Measurements from ENCODE around the gene YIPF5.
A peak's percentile ranks its signal among the peaks of the same experiment; 100 is the strongest.

YIPF5 gene

GRCh38 chr5:144191998-144192397 is 21.5 kb upstream of the YIPF5 start:
- Histone ChIP-seq H3K27me3 (replicated peaks; ENCODE audit: control insufficient read depth, insufficient read depth, low read length) (no peaks in the 10 kb centered on the region), H3K36me3 (ENCODE audit: control insufficient read depth, insufficient read depth, low read length) (no peaks in the 10 kb centered on the region), H3K4me3 (replicated peaks; ENCODE audit: low read depth, low read length) (no peak overlapping the region; the same call in 1 of the 2 replicates)
- DNase-seq (ENCODE audit: extremely low read depth, insufficient read length) = peak; percentile 48
- peak; percentile 63 for TF ChIP-seq CTCF (IDR thresholded peaks at IDR 0.05; ENCODE audit: insufficient read depth, low read length, poor library complexity, severe bottlenecking)

- TF ChIP-seq CTCF (IDR thresholded peaks at IDR 0.05; ENCODE audit: insufficient read depth, low read length, poor library complexity, severe bottlenecking) = no peak
- no peak overlapping the region; the same call in 1 of the 2 replicates for H3K4me3 ChIP-seq (replicated peaks; ENCODE audit: low read depth, low read length)
- H3K36me3 ChIP-seq (ENCODE audit: control insufficient read depth, insufficient read depth, low read length) = no peaks in the 10 kb centered on the region
- no peak for DNase-seq (ENCODE audit: extremely low read depth, insufficient read length)
- H3K27me3 ChIP-seq (replicated peaks; ENCODE audit: control insufficient read depth, insufficient read depth, low read length) = no peaks in the 10 kb centered on the region
These were observed 21.1 kb upstream of the YIPF5 start for GRCh38 chr5:144191531-144191930.

GRCh38 chr5:144189800-144190429 is 19.5 kb upstream of the YIPF5 start:
- H3K36me3 ChIP-seq (ENCODE audit: control insufficient read depth, insufficient read depth, low read length) = no peaks in the 10 kb centered on the region
- TF ChIP-seq CTCF (IDR thresholded peaks at IDR 0.05; ENCODE audit: insufficient read depth, low read length, poor library complexity, severe bottlenecking) = no peak
- H3K27me3 ChIP-seq (replicated peaks; ENCODE audit: control insufficient read depth, insufficient read depth, low read length) = no peaks in the 10 kb centered on the region
- no peak for DNase-seq (ENCODE audit: extremely low read depth, insufficient read length)
- no peak overlapping the region; the same call in 1 of the 2 replicates for H3K4me3 ChIP-seq (replicated peaks; ENCODE audit: low read depth, low read length)

GRCh38 chr5:144187699-144188294 is 17.3 kb upstream of the YIPF5 start:
- no peak for TF ChIP-seq CTCF (IDR thresholded peaks at IDR 0.05; ENCODE audit: insufficient read depth, low read length, poor library complexity, severe bottlenecking)
- peak; percentile 36 for DNase-seq (ENCODE audit: extremely low read depth, insufficient read length)
- no peak overlapping the region for H3K4me3 ChIP-seq (replicated peaks; ENCODE audit: low read depth, low read length)
- H3K36me3 ChIP-seq (ENCODE audit: control insufficient read depth, insufficient read depth, low read length) = no peaks in the 10 kb centered on the region
- no peaks in the 10 kb centered on the region for H3K27me3 ChIP-seq (replicated peaks; ENCODE audit: control insufficient read depth, insufficient read depth, low read length)

GRCh38 chr5:144183254-144183889 is 12.9 kb upstream of the YIPF5 start:
- peak; percentile 58 for TF ChIP-seq CTCF (IDR thresholded peaks at IDR 0.05; ENCODE audit: insufficient read depth, low read length, poor library complexity, severe bottlenecking)
- H3K27me3 ChIP-seq (replicated peaks; ENCODE audit: control insufficient read depth, insufficient read depth, low read length) = no peaks in the 10 kb centered on the region
- H3K36me3 ChIP-seq (ENCODE audit: control insufficient read depth, insufficient read depth, low read length) = no peaks in the 10 kb centered on the region
- DNase-seq (ENCODE audit: extremely low read depth, insufficient read length) = no peak
- no peak overlapping the region for H3K4me3 ChIP-seq (replicated peaks; ENCODE audit: low read depth, low read length)
